ENCODE measurements around the gene OR5P2.

- TF ChIP-seq, protein P1, sequence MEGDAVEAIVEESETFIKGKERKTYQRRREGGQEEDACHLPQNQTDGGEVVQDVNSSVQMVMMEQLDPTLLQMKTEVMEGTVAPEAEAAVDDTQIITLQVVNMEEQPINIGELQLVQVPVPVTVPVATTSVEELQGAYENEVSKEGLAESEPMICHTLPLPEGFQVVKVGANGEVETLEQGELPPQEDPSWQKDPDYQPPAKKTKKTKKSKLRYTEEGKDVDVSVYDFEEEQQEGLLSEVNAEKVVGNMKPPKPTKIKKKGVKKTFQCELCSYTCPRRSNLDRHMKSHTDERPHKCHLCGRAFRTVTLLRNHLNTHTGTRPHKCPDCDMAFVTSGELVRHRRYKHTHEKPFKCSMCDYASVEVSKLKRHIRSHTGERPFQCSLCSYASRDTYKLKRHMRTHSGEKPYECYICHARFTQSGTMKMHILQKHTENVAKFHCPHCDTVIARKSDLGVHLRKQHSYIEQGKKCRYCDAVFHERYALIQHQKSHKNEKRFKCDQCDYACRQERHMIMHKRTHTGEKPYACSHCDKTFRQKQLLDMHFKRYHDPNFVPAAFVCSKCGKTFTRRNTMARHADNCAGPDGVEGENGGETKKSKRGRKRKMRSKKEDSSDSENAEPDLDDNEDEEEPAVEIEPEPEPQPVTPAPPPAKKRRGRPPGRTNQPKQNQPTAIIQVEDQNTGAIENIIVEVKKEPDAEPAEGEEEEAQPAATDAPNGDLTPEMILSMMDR (IDR thresholded peaks at IDR 0.05) = no peak
- TF ChIP-seq ZFX (IDR thresholded peaks at IDR 0.05; ENCODE audit: borderline replicate concordance) = no peak
These were observed 3.5 kb downstream of the OR5P2 start for GRCh38 chr11:7793233-7793632.

Data from 22Rv1 (cell line).